ENCODE measurements around the gene PHF19.

PHF19 gene

GRCh38 chr9:120857902-120858301 is 19.1 kb downstream of the PHF19 start:
- Histone ChIP-seq H3K27me3 (ENCODE audit: control insufficient read depth, insufficient read depth, low read length) (no peaks in the 10 kb centered on the region), H3K4me1 (ENCODE audit: control insufficient read depth, insufficient read depth, low read length) (peaks cover 4% of the 10 kb centered on the region; the same call in 1 of the 2 replicates), H3K9me3 (ENCODE audit: control insufficient read depth, insufficient read depth, low read depth, low read length) (no peaks in the 10 kb centered on the region), H3K9ac (ENCODE audit: low read length) (no peak overlapping the region), H3K27ac (ENCODE audit: low read depth, low read length) (no peak overlapping the region), H3K4me3 (ENCODE audit: low read depth, low read length) (no peak overlapping the region), H3K36me3 (ENCODE audit: control insufficient read depth, insufficient read depth, low read length) (peaks cover 45% of the 10 kb centered on the region)

DNA sequence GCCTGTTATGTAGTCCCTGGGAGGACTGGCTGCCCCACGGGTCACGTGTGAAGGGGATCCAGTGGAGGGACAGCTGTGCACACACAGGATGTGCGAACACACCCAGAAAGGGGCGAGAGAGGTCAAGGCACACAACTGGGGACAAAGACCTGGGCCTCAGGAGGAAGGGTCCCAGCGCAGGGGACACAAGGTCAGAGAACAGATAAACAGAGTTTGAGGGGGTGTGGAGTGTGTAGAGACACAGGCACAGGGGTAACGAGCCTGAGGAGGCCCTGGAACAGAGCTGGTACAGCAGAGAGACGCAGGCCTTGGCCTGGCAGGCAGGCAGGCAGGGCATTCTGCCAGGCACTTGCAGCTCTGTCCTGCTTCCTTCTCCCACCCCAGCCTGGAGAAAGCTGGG is 19.5 kb downstream of the PHF19 start:
- Histone ChIP-seq H3K27me3 (ENCODE audit: control insufficient read depth, insufficient read depth, low read length) (no peaks in the 10 kb centered on the region), H3K27ac (ENCODE audit: low read depth, low read length) (no peak overlapping the region), H3K36me3 (ENCODE audit: control insufficient read depth, insufficient read depth, low read length) (peaks cover 42% of the 10 kb centered on the region), H3K4me1 (ENCODE audit: control insufficient read depth, insufficient read depth, low read length) (peaks cover 8% of the 10 kb centered on the region), H3K9ac (ENCODE audit: low read length) (no peak overlapping the region), H3K9me3 (ENCODE audit: control insufficient read depth, insufficient read depth, low read depth, low read length) (no peaks in the 10 kb centered on the region), H3K4me3 (ENCODE audit: low read depth, low read length) (no peak overlapping the region)

DNA sequence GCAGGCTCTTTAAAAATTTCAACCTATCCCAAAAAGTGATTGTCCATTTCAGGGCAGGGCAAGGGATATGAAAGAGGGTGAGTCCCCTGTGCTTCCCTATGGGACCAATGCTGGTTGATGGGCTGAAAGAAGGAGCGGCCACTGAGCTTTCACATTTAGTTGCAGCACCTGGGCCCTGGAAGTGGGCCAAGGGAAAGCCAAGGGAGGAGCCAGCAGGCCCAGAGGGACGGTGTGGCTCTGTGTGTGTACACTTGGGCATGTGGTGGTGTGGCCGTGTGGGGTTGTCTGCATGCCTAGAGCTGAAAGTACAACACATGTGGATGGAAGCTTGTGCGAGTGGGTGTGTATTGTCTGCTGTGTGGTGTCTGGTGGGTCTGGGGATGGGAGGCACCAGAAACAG is 20.3 kb downstream of the PHF19 start:
- no peak overlapping the region for H3K27ac ChIP-seq (ENCODE audit: low read depth, low read length)
- H3K9me3 ChIP-seq (ENCODE audit: control insufficient read depth, insufficient read depth, low read depth, low read length), result no peaks in the 10 kb centered on the region
- H3K27me3 ChIP-seq (ENCODE audit: control insufficient read depth, insufficient read depth, low read length), result no peaks in the 10 kb centered on the region
- no peak overlapping the region for H3K9ac ChIP-seq (ENCODE audit: low read length)
- peaks cover 16% of the 10 kb centered on the region for H3K4me1 ChIP-seq (ENCODE audit: control insufficient read depth, insufficient read depth, low read length)
- H3K4me3 ChIP-seq (ENCODE audit: low read depth, low read length), result no peak overlapping the region
- peaks cover 36% of the 10 kb centered on the region for H3K36me3 ChIP-seq (ENCODE audit: control insufficient read depth, insufficient read depth, low read length)

- H3K36me3 ChIP-seq (ENCODE audit: control insufficient read depth, insufficient read depth, low read length), result peaks cover 33% of the 10 kb centered on the region
Measured at GRCh38 chr9:120855827-120856670, 20.9 kb downstream of the PHF19 start.

DNA sequence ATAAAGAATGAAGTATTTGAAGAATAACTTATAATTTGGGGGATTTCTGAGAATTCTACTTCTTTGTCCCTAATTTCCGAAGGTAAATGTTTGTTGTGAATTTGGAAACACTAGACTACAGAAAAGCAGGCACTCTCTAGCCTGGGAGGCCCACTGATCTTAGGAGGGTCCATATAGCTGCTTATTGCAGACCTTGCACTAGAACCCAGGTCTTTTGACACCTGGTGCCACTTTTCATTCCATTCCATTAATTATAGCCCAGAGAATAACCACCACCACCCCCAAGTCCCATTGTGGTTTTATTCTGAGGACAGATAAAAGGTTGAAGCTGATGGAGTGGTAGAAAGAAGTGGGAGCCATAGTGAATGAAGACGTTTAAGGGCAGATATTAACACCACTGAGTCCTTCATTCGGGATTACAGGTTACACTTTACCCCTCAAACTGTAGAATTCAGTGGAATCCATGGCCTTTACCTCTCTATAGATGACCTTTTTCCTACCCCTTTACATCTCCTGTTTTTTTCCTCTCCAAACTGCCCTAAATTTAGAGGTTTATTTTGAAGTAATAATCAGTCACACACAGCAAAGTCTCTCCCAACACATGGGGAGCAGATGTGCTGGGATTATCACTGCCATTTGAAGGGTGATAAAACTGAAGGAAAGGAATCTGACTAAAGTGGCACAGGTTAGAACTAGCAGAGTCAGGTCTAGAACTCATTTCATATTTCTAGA is 22.2 kb downstream of the PHF19 start:
- Histone ChIP-seq H3K4me3 (ENCODE audit: low read depth, low read length) (no peak overlapping the region), H3K36me3 (ENCODE audit: control insufficient read depth, insufficient read depth, low read length) (peaks cover 24% of the 10 kb centered on the region), H3K27me3 (ENCODE audit: control insufficient read depth, insufficient read depth, low read length) (no peaks in the 10 kb centered on the region), H3K27ac (ENCODE audit: low read depth, low read length) (no peak overlapping the region), H3K4me1 (ENCODE audit: control insufficient read depth, insufficient read depth, low read length) (peaks cover 21% of the 10 kb centered on the region), H3K9ac (ENCODE audit: low read length) (no peak overlapping the region), H3K9me3 (ENCODE audit: control insufficient read depth, insufficient read depth, low read depth, low read length) (no peaks in the 10 kb centered on the region)

More at GRCh38 chr9:120855827-120856670, 20.9 kb downstream of the PHF19 start:
- Histone ChIP-seq H3K9ac (ENCODE audit: low read length) (no peak overlapping the region), H3K27ac (ENCODE audit: low read depth, low read length) (no peak overlapping the region), H3K4me1 (ENCODE audit: control insufficient read depth, insufficient read depth, low read length) (peaks cover 21% of the 10 kb centered on the region), H3K9me3 (ENCODE audit: control insufficient read depth, insufficient read depth, low read depth, low read length) (no peaks in the 10 kb centered on the region), H3K4me3 (ENCODE audit: low read depth, low read length) (no peak overlapping the region), H3K27me3 (ENCODE audit: control insufficient read depth, insufficient read depth, low read length) (no peaks in the 10 kb centered on the region)

GRCh38 chr9:120853198-120853597 is 23.8 kb downstream of the PHF19 start:
- Histone ChIP-seq H3K36me3 (ENCODE audit: control insufficient read depth, insufficient read depth, low read length) (peaks cover 12% of the 10 kb centered on the region), H3K4me3 (ENCODE audit: low read depth, low read length) (no peak overlapping the region), H3K27ac (ENCODE audit: low read depth, low read length) (0 out of 2 replicates have a peak overlapping the region, but pooled peaks have one; percentile 71), H3K9me3 (ENCODE audit: control insufficient read depth, insufficient read depth, low read depth, low read length) (no peaks in the 10 kb centered on the region), H3K9ac (ENCODE audit: low read length) (no peak overlapping the region), H3K4me1 (ENCODE audit: control insufficient read depth, insufficient read depth, low read length) (peaks cover 21% of the 10 kb centered on the region), H3K27me3 (ENCODE audit: control insufficient read depth, insufficient read depth, low read length) (no peaks in the 10 kb centered on the region)

DNA sequence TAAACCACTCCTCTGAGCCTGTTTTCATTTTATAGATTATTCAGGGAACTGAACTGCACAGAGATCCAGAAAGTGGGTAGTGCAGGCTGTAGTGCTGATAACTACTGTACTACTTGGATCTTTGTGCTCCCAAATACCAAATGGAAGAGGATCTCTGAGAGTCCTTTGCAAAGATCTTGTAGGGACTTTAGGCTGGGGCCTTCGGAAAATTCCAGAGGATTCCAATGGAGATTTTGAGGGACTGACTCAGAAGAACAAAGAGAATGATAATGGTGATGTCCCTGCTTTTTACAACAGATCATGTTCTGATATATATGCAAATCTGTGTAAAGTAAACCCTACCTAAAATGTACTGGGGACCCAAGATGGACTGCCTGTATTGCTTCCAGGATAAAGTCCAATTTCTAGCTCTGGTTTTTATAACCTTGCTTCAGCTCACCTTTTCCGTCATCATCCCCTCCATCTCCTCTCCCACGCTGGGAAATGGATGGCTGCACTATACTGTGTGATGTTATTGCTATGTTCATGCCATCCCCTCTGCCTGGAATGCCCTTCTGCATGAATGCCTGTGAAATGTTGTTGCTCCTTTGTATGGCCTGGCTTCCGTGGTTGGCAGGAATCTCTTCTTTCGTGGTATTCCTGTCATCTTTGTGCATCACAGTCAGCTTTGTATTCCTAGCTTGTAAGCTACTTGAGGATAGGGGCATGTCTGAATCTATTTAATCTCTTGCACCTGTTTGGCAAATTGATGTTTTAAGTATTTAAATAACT is 24.6 kb downstream of the PHF19 start:
- Histone ChIP-seq H3K36me3 (ENCODE audit: control insufficient read depth, insufficient read depth, low read length) (peaks cover 7% of the 10 kb centered on the region; the same call in 1 of the 2 replicates), H3K9ac (ENCODE audit: low read length) (peak overlapping the region; percentile 40), H3K9me3 (ENCODE audit: control insufficient read depth, insufficient read depth, low read depth, low read length) (no peaks in the 10 kb centered on the region), H3K27me3 (ENCODE audit: control insufficient read depth, insufficient read depth, low read length) (no peaks in the 10 kb centered on the region), H3K27ac (ENCODE audit: low read depth, low read length) (peak overlapping the region; percentile 71), H3K4me3 (ENCODE audit: low read depth, low read length) (no peak overlapping the region), H3K4me1 (ENCODE audit: control insufficient read depth, insufficient read depth, low read length) (peaks cover 21% of the 10 kb centered on the region)

GRCh38 chr9:120851449-120851848 is 25.5 kb downstream of the PHF19 start:
- H3K27me3 ChIP-seq (ENCODE audit: control insufficient read depth, insufficient read depth, low read length), result no peaks in the 10 kb centered on the region
- H3K4me1 ChIP-seq (ENCODE audit: control insufficient read depth, insufficient read depth, low read length), result peaks cover 29% of the 10 kb centered on the region
- no peaks in the 10 kb centered on the region for H3K9me3 ChIP-seq (ENCODE audit: control insufficient read depth, insufficient read depth, low read depth, low read length)
- no peak overlapping the region for H3K4me3 ChIP-seq (ENCODE audit: low read depth, low read length)
- H3K9ac ChIP-seq (ENCODE audit: low read length), result peak overlapping the region; percentile 29
- 0 out of 2 replicates have a peak, but pooled peaks cover 3% of the 10 kb centered on the region for H3K36me3 ChIP-seq (ENCODE audit: control insufficient read depth, insufficient read depth, low read length)
- H3K27ac ChIP-seq (ENCODE audit: low read depth, low read length), result peak overlapping the region; percentile 71

DNA sequence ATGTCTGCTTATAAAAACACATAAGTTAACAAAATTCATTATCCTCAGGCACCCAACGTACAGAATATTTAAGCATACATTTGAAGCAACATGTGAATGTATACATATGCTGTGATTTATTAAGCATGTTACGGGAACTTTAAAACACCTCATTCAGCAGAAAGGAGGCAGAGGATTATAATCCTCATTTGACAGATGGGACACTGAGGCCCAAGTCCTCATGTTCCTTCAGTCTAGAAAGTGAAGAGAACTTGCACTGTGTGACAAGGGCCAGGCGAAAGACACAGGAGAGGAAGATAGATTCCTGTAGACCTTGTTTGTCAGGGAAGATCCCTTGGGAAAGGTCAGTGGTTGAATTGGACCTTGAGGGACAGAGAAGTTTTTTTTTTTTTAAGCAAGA is 26.7 kb downstream of the PHF19 start:
- H3K9me3 ChIP-seq (ENCODE audit: control insufficient read depth, insufficient read depth, low read depth, low read length), result no peaks in the 10 kb centered on the region
- H3K4me1 ChIP-seq (ENCODE audit: control insufficient read depth, insufficient read depth, low read length), result peaks cover 32% of the 10 kb centered on the region
- no peak overlapping the region for H3K9ac ChIP-seq (ENCODE audit: low read length)
- H3K27me3 ChIP-seq (ENCODE audit: control insufficient read depth, insufficient read depth, low read length), result no peaks in the 10 kb centered on the region
- 0 out of 2 replicates have a peak, but pooled peaks cover 3% of the 10 kb centered on the region for H3K36me3 ChIP-seq (ENCODE audit: control insufficient read depth, insufficient read depth, low read length)
- no peak overlapping the region for H3K27ac ChIP-seq (ENCODE audit: low read depth, low read length)
- H3K4me3 ChIP-seq (ENCODE audit: low read depth, low read length), result no peak overlapping the region

DNA sequence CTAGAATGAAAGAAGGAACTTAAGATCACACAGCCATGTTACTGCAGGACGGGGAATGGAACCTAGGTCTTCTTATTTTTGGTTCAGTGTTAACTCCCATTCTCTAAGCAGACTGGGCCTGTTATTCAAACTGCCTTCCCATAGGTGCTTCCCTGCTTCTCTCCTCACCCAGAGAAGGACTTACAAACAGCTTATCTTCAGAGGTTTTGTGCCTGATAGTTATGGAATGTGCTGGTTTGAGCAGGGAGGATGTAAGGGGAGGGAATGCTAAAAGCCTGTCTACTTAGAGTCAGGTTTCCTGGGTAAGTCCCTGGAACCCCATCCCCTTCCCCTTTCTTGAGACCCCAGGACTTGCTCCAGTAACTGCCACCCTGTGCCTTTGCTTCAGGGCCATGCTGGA is 30.1 kb downstream of the PHF19 start:
- no peaks in the 10 kb centered on the region for H3K27me3 ChIP-seq (ENCODE audit: control insufficient read depth, insufficient read depth, low read length)
- H3K4me3 ChIP-seq (ENCODE audit: low read depth, low read length), result no peak overlapping the region
- H3K27ac ChIP-seq (ENCODE audit: low read depth, low read length), result no peak overlapping the region
- no peaks in the 10 kb centered on the region for H3K36me3 ChIP-seq (ENCODE audit: control insufficient read depth, insufficient read depth, low read length)
- no peaks in the 10 kb centered on the region for H3K9me3 ChIP-seq (ENCODE audit: control insufficient read depth, insufficient read depth, low read depth, low read length)
- H3K9ac ChIP-seq (ENCODE audit: low read length), result peak overlapping the region; percentile 2
- H3K4me1 ChIP-seq (ENCODE audit: control insufficient read depth, insufficient read depth, low read length), result peaks cover 22% of the 10 kb centered on the region
